ENCODE data around the gene CCDC174.
"Not testable (repeated sequence)": the region's sequence is repeated elsewhere in the genome, so short reads cannot be mapped to it uniquely, and the experiment has no call there.

Gene CCDC174

DNA sequence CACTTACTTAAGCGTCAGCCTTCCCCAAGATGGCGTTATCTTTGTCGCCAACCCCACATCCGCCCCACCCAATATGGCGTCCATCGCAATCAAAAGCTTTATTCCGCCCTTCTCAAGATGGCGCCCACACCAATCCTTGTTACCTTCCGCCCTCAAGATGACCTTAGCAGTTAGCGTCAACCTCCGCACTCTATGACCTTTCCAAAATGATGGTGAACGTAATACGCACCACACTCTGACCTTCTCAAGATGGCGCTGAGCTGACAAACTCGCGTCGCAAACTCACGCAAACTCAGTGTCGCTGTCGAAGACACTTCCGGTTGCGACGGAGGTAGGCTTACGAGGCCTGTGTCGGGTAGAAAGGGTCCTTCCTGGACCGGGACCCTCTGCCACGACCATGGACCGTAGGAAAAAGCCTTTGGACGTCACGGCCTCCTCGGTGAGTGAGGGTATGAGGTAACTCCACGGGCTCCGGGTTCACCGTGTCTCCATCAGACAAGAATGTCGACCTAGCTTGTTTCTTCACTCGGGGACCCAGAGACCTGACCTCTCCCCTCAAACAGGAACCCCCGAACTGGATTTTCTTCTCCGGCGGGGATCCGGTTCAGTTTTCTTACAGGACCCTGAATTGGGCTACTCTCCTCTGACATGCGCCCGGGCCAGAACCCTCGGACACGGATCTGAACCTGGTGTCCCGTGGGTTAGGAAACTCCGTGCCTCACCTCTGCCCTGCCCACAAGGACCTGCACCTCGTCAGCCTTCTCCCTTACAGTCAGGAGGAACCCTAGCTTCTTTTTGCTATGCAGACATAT, at the start of gene CCDC174:
TSS of gene CCDC174 (plus strand) at position 323 of the 812 bp plus-strand sequence. CDS start at position 398, 75 bp downstream.
- no peak for DNase-seq

DNA sequence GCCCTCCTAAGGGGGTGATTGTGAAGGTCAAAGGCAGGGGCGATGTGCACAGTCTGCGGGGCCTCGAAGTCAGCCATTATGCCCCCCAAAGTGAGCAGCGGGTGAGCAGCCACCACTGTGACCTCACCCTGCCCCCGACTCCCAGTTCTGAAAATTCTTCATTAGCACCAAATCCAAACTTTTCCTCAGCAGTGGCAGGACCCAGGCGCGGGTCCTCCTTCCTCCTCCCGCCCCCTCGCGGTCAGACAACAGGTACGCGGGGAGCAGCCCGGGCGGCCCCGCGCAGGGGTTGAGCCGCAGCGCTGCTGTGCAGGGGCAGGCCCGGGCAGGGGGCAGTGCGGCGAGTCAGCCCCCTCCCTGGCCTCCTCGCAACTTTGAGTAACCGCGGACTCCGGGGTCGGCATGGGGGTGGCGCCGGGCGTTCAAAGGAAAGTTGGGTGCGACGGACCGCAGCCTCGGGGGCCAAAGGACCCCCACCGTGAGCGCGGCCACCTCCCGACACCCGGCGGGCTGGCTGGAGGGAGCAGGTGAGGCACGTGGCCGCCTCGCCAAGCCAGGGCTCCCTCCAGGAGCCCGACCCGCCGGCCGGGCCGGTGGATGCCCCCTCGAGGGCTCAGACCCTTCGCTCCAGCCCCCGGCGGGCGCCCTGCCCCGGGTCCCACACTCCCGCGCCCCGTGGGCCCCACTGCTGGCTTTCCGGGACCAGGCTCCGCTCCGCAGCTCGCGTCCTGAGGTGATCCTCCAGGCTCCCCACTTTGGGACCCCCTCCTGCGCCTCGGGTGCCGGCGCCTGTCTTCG, 49.4 kb upstream of the CCDC174 start:
- no peak for DNase-seq

DNA sequence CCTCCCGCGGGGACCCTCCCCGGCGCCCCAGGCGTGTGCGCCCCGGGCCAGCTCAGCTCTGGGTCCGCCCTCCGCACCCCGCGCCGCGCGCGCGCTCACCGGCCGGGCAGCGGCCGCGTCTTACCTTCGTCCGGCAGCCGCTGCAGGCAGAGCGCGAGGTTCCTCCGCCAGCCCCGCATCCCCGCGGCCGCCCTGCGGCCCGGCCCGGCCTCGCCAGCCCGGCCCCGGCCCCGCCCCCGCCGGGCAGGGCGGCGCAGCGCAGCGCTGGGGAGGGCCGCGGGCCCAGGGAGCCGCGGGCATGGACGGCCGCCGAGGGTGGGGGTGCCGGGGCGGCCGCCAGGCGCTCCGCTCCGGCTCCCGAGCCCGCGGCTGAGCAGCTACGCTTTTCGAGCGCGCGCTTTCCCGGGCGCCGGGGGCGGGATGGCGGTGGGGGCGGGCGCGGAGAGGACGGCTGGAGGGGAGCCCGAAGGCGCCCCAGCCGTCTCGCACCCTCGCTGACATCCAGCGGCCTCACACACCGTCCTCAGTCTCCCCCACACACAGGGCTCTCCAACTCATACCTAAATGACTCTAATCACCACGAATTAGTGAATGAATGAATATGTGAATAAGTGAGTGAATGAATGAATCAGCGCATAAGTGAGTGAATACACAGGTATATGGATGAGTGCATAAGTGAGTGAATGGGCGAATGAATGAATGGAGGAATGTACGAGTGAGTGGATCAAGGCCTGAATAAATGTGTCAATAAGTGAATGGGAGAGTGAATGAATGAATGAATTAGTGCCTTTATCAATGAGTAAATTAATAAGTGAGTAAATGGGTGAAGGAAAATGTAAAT, 48.5 kb upstream of the CCDC174 start:
- no peak for DNase-seq

DNA sequence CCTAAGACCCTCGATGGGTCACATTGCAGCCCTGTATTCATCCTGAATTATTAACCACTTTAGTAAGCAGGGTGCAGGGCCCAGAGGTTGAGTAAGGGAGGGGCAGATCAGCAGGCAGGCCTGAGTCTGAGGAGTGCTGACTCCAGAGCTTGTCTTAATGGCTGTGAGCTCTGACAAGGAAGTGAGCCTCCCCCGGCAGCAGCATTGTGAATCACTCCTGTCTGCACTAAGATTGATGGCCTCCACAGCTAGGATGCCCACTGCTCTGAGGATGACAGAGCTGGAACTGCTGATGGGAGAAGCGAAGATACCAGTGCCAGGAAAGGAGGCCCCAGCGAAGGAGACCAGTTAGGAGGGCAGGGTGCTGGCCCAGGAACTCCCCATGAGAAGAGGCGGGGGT, 46.5 kb upstream of the CCDC174 start:
- DNase-seq, result no peak

DNA sequence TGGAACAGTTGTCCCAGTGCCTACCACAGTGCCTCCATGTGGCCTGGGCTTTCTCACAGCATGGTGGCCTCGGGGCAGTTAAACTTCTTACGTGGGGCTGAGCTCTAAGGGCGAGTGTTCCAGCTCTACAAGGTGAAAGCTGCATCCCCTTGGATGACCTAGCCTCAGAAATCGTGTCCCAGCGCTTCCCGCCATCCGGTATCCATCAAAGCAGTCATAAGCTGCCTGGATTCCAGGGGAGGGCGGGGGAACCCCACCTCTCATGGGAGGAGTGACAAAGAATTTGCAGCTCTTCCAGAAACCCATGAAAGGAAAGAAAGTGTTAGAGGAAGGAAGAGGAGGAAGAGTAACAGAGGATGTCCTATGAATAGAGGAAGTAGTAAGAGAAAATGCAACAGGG, 45.8 kb upstream of the CCDC174 start:
- DNase-seq, result no peak

DNA sequence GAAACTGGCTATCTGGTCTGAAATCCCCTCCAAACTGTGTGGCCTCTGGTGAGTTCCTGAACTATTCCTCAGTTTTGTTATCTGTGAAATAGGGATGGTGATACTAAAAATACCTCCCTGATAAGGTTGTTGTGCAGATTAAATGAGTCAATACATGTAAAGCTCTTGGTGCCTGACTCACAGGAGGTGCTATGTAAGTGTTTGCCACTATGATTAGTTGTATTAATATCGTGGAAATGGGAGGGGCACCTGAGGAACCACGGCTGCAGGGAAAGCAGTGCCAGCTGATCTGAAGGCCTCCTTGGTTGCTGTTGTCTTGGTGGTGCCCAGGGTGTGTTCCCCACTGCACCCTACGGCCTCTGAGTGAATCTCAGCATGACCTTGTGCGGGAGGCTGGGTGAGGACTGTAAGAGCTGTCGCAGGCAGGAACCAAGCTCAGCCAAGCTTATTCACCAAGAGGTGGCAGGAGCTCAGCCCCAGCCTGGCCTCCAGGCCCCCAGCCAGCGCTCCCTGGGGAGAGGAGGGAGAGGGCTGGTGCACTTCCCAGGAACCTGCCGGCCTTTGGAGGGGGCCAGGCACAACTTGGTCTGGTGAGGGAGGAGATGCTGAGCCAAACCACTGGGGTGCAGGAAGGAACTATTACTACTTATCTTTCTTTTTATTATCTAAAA, 44.8 kb upstream of the CCDC174 start:
- no peak for DNase-seq

DNA sequence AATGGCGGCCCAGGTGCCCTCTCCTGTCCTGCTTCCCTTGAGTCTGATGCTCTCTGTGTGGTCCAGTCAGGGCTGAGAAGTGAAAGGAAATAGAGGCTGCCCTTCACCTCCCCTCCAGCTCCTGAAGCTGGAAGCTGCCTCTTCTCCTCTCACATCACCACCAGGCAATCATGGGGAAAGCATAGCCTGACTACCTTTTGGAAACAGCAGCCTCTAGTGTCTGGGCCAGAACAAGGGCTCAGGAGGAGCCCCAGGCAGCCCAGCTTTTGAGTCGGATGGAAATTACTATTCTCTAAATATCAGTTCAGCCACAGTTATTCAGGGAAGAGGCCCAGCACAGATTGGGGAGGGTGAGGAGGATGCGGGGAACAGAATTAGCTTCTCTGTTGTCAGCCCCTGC, 43.3 kb upstream of the CCDC174 start:
- no peak for DNase-seq

DNA sequence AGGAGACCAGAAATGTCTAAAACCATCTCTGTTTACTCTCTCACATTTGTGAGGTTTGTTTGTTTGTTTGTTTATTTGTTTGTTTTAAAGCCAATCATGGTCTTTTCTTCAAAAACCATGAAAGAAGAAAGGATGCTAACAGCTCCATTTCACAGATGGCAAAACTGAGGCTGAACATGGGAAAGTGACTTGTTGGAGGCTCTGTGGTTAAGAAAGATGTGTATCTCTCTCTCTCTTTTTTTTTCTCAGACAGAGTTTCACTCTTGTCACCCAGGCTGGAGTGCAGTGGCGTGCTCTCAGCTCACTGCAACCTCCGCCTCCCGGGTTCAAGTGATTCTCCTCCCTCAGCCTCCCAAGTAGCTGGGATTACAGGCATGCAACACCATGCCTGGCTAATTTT, 42.5 kb upstream of the CCDC174 start:
- not testable (repeated sequence) for DNase-seq

DNA sequence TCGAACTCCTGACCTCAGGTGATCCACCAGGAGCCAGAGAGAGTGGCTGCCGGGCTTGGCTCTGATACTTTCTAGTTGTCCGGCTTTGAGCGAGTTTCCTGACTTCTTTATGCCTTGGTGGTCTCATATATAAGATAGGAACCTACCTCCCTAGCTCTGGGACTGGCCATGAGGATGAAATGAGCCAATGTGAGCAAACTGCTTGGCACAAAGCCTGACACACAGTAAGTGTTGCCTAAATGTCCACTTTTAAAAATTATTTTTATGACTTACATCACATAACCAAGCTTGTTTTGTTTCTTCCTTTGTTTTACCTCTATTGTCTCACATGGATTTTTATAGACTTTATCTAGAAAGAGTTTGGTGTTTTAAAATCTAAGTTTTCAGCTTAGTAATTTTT, 42.1 kb upstream of the CCDC174 start:
- no peak for DNase-seq

DNA sequence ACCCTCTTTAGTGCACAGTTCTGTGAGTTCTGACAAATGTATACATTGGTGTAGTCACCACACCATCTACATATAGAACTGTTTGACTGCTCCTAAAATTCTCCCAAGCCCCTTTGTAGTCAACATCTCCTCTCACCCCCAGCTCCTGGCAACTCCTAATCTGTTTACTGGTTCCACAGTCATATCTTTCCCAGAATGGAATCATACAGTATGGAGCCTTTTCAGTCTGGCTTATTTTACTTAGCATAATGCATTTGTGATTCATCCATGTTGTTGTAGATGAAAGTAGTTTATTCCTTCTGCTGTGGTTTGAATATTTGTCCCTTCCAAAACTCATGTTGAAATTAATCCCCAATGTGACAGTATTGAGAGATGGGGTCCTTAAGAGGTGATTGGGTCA, 41.6 kb upstream of the CCDC174 start:
- no peak for DNase-seq

DNA sequence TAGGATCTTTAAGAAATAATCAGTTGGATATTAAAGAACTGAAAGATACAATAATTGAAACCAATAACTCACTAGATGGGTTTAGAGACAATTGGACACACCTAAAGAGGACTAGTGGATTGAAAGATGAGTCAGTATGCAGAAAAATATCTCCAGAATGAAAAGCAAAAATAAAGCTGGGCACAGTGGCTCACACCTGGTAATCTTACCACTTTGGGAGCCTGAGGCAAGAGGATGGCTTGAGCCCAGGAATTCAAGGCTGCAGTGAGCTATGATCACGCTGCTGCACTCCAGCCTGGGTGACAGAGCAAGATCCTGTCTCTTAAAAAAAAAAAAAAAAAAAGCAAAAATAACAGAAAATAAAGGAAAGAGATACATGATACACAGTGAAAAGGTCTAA, 37.4 kb upstream of the CCDC174 start:
- no peak for DNase-seq

DNA sequence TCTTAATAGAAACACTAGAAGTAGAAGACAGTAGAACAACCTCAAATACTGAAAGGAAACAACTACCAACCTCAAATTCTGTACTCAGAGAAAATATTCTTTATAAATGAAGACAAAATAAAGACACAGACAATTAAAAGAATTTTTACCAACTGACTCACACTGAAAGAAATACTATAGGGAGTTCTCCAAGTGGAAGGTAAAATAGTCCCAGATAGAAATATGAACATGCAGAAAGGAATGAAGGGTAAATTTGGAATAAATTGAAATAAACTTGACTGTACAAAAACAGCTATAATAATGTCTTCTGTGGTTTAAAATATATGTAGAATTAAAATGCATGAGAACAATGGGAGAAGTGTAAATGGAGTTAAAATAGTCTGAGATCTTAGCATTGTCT, 36.7 kb upstream of the CCDC174 start:
- DNase-seq, result no peak

DNA sequence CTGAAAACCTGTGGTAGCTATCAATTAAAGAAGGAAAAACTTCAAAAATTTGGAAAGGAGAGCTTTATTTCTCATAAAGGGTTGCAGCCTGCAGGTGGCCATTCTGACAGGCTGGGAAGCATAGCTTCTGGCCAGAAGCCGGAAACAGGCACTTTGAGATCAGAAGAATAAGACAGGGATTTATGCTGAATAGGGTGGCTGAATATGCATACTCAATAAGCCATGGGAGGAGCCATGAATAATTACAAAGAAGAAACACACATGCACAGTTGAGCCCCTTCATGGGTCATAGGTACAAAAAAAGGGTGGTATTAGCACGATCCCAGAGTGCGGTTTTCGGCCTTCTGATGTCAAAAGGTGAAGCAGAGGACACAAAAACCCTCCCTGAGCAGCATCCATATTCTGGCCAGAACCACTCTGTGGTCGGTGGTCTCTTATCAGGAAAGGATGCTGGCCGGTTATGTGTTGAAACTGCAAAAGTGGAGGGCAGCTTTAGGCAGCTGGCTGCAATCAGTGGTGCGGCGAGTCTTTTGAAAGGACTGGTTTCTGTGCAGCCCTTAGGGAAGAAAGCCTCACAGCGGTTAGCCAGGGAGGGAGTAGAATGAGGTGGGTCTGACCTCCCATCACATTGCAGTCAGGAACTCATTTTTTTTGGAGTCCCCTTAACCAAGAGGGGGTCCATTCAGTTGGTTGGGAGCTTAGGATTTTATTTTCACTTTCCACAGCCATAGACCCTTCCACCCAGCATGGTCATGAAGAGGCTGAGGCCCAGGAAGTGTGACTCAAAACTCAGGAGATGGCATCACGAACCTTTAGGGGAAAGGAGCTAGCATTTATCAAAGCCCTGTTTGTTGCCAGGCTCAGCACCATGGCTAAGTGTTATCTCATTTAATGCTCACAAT, 34.7 kb upstream of the CCDC174 start:
- no peak for DNase-seq

DNA sequence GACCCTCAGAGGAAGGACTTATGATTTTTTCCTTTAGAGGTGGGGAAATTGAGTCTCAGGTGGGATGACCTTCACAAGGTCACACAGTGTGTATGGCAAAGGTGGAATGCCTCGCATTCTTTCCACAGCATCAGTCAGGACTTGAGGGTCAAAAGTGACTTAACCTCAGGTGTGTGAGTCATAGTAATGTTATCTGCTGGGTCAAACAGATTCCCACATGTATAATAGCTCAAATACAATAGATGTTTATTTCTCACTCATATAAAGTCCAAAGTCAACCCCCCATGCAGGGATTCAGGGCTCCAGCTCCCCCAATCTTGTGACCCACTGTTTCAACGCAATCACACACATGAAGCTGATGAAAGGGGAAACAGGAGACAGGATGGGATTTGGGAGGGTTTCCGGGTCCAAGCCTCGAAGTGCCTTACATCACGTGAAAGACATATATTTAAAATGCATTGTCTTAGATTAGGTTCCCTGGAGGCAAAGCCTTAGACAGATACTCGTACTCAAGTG, 34.0 kb upstream of the CCDC174 start:
- DNase-seq, result no peak

DNA sequence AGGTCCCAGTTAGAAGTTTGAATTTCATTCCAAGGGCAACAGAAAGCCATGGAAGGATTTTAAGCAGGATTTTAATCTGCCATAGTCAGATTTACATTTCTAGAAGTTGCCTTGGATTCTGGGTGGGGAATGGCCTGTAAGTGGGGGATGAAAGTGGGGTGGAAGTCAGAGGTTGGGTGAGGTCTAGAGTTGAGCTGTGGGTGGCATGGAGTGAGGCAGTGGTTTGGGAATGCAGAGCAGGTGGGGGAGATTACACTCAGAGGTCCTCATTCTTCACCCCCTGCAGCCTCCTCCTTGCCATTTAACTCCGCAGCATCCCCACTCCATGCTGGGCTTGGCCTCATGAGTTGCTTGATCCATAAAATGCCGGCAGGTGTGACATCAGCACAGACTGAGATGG, 32.0 kb upstream of the CCDC174 start:
- DNase-seq, result no peak

DNA sequence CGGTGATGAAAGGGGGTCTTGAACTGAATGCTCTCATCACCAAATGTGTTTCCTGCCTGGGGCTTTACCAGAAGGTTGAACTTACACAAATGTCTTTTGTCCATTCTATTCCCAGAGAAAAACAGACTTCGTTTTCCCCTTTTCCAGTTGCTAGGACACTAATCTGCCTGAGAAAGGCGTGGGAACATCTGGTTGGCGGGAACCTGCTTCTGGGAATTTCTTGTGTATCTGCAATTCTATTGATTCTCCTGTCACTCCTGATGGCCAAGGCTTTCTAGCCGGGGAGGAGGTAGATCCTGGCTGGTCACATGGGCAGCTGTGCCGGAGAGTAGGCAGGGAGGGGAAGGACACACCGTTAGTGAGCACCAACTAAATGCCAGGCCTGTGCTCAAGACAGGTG, 31.1 kb upstream of the CCDC174 start:
- DNase-seq, result no peak

DNA sequence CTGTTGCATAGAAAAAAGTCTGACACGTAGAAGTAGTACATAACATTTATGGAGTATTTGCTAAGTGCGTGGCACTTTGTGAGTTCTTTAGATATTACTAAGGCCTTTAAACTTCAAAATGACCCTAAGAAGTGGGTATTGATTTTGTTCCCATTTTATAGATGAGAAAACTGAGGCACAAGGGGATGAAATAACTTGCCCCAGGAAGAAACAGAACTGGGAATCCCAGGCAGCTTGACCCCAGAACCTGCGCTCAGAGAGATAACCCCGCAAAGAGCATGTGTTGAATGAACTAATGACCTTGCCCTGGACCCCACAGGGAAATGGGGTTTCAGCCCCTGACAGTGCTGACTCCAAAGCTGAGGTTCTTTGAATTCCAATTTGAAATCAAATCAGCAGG, 30.5 kb upstream of the CCDC174 start:
- DNase-seq, result no peak

DNA sequence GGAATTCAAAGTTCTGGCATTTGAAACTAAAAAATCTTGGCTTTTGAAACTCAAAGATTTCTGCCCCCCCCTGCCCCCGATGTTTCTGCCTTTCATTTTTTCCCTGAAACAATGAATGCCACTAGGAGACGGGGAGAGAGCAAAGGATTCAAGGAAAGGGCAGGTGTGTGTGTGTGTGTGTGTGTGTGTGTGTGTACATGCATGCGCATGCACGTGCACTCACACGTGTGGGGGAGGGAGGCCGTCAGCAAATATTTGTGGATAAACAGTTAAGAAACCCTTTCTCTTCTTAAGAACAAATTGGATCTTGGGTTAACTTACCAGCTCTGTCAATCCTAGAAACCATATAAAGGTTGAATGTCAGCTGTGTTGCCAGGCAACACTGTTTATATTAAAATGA, 29.2 kb upstream of the CCDC174 start:
- no peak for DNase-seq

DNA sequence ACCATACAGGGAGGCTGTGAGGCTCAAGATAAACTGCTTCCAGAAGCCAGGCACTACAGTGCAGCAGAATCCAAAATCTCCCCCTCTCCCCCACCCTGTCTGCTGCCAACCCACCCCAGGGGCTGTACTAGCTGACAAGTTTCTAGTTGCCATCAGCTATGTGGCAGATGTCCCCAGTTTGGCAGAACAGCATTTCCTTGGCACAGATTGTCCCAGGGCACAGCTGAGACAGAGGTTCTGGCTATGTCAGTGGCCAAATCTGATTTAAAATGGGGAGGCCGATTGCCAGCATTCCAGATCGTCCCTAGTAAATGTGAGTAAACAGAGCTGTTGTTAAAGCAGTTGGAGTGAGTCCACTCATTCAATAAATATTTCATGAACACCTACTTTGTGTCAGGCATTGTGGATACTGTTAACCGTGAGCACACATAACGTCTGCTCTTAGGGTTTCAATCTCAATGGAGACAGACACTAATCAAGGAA, 28.0 kb upstream of the CCDC174 start:
- no peak for DNase-seq

DNA sequence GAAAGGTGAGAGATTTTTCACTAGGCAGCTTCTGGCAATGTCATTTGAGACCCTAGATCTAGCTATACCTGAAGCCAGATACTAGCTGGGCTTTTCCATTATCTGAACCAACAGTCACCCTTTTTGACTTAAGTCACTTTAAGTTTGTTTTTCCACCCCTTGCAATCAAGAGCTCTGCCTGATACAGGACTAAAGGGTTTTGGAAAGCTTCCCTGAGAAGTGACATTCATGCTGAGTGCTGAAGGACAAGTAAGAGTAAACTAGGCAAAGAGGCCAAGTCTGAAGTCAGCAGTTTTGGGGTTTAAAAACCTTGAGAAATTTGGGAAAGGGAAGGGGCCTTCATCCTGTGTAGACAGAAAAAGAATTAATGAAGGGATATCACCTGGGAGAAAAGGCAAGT, 27.1 kb upstream of the CCDC174 start:
- no peak for DNase-seq

DNA sequence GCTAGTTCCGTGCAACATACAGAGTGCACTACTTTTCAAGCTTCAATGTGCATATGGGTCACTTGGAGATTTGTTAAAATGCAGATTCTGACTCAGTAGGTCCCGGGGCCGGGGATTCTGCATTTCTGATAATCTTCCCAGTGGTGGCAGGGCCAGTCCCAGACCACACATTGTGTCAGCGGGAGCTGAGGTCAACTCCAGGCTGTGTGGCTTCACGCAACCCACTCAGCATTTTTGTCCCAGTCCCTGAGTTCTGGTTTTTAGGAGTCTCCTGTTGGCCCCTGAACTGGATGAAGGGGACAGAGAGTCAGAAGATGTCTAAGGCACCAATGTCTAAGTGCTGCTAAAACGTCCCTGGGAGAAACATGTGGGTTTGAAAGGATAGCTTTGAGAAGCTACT, 26.1 kb upstream of the CCDC174 start:
- no peak for DNase-seq
